Astrocyte (in vitro differentiated cells and primary cell): ENCODE results near the gene ZMAT3.

Source experiments
- EZH2 ChIP-seq: IDR thresholded peaks from 2 replicates; pipeline ENCODE4 v1.6.1; 2012; ENCODE audit warnings: mild to moderate bottlenecking, low read length, inconsistent platforms; ENCODE audit not compliant: insufficient read depth
- TF ChIP-seq, protein P1 (sequence below): IDR thresholded peaks from 2 replicates; pipeline ENCODE4 v1.5.1; 2011; ENCODE audit warnings: low read depth, mild to moderate bottlenecking, inconsistent platforms, low read length, moderate library complexity; ENCODE audit not compliant: insufficient read depth

DNA sequence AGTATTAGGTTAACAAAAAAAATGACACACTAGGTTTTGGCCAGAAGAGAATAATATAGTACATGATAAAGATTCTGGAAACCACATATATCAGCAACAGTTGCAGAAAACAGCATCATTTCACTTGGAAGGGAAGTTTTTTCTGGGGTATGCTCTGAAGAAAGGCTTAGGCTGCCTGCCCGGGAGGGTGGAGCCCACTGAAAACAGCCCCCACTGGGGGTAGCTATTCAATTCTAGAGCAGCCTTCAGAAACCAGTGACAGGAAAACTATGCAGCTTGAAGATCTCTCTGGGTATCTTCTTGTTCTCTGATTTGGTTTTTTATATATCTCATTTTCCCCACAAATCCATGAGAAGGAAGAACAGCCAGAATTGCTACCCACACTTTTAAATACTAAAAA is 43.2 kb downstream of the ZMAT3 start:
- TF ChIP-seq, protein P1, sequence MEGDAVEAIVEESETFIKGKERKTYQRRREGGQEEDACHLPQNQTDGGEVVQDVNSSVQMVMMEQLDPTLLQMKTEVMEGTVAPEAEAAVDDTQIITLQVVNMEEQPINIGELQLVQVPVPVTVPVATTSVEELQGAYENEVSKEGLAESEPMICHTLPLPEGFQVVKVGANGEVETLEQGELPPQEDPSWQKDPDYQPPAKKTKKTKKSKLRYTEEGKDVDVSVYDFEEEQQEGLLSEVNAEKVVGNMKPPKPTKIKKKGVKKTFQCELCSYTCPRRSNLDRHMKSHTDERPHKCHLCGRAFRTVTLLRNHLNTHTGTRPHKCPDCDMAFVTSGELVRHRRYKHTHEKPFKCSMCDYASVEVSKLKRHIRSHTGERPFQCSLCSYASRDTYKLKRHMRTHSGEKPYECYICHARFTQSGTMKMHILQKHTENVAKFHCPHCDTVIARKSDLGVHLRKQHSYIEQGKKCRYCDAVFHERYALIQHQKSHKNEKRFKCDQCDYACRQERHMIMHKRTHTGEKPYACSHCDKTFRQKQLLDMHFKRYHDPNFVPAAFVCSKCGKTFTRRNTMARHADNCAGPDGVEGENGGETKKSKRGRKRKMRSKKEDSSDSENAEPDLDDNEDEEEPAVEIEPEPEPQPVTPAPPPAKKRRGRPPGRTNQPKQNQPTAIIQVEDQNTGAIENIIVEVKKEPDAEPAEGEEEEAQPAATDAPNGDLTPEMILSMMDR, result no peak
- no peak for TF ChIP-seq EZH2
